SU-DHL-6 (cell line): ENCODE data around the gene FAM24B.

ENCODE experiments used
- EZH2phosphoT487 ChIP-seq: fragments of 200-600 bp; sonication (generic), shearing (Covaris generic); conservative IDR thresholded peaks from 2 replicates; pipeline ENCODE4 v1.6.1; 2018; ENCODE audit warnings: mild to moderate bottlenecking, antibody characterized with exemption, low read length, moderate library complexity, mixed read lengths
- TF ChIP-seq, protein P1 (sequence below): fragments of 200-600 bp; sonication (generic); IDR thresholded peaks from one replicate; pipeline ENCODE4 v1.5.1; 2017; ENCODE audit warnings: antibody characterized with exemption, mild to moderate bottlenecking, low read length, moderate library complexity; ENCODE audit not compliant: insufficient read depth, poor library complexity, severe bottlenecking

DNA sequence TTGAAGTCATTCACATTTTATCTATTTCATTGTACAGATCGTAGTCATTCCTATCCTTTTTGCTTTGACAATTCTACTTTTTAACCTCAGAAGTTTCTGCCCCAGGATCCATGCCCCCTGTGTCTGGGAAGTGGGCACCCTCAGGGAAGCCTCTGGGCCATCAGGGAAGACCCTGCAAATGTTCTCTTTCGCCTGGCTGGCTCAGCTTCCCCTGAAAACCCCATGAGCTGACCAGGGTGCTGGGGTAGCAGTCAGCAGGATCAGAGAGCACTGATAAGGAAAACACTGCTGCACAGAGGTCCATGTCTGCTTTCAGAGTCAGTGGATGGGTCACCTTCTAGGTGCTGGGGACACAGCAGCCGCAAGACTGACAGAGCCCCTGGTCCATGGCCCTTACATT lies 57.6 kb downstream of the FAM24B start:
- TF ChIP-seq, protein P1, sequence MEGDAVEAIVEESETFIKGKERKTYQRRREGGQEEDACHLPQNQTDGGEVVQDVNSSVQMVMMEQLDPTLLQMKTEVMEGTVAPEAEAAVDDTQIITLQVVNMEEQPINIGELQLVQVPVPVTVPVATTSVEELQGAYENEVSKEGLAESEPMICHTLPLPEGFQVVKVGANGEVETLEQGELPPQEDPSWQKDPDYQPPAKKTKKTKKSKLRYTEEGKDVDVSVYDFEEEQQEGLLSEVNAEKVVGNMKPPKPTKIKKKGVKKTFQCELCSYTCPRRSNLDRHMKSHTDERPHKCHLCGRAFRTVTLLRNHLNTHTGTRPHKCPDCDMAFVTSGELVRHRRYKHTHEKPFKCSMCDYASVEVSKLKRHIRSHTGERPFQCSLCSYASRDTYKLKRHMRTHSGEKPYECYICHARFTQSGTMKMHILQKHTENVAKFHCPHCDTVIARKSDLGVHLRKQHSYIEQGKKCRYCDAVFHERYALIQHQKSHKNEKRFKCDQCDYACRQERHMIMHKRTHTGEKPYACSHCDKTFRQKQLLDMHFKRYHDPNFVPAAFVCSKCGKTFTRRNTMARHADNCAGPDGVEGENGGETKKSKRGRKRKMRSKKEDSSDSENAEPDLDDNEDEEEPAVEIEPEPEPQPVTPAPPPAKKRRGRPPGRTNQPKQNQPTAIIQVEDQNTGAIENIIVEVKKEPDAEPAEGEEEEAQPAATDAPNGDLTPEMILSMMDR, result no peak
- TF ChIP-seq EZH2phosphoT487, result no peak
